IgD-negative memory B cell (primary cell): Measurements from ENCODE around the gene TECPR2. TPM values are rescaled to one million over a fixed set of nuclear protein-coding genes. Genes with fewer than 3 reads are reported as not detected.
"Not testable (repeated sequence)": the region's sequence is repeated elsewhere in the genome, so short reads cannot be mapped to it uniquely, and the experiment has no call there.

Experiments
- H3K27ac Mint-ChIP-seq, 3 donors: one replicate each; pipeline ENCODE4 v1.8.0; 2020 to 2022; ENCODE audit warnings: mild to moderate bottlenecking in 3 of 3, mixed read lengths in 3 of 3, moderate library complexity in 1 of 3
- H3K27me3 Mint-ChIP-seq: one replicate; pipeline ENCODE4 v1.8.0; 2021; ENCODE audit warnings: mixed read lengths
- H3K36me3 Mint-ChIP-seq: one replicate; pipeline ENCODE4 v1.8.0; 2020; ENCODE audit warnings: mild to moderate bottlenecking, mixed read lengths
- H3K4me1 Mint-ChIP-seq, 3 donors: one replicate each; pipeline ENCODE4 v1.8.0; 2020 to 2022; ENCODE audit warnings: mixed read lengths in 3 of 3, mild to moderate bottlenecking in 1 of 3
- H3K4me3 Mint-ChIP-seq, 4 donors: one replicate each; pipeline ENCODE4 v1.8.0; 2020 to 2022; ENCODE audit warnings: mild to moderate bottlenecking in 4 of 4, mixed read lengths in 4 of 4, moderate library complexity in 3 of 4
- H3K9me3 Mint-ChIP-seq, 3 donors: one replicate each; pipeline ENCODE4 v1.8.0; 2020 to 2021; ENCODE audit warnings: mixed read lengths in 3 of 3, mild to moderate bottlenecking in 1 of 3
- polyA plus RNA-seq: library from polyadenylated mRNA; unstranded; fragments of 300-500 nt; fragmentation: Illumina TruSeq; gene quantifications from one replicate; pipeline ENCODE4 v1.2.3, GENCODE V29; 2021

The TECPR2 gene
- polyA plus RNA-seq, 1 donor from 2014 or later = 3.2 TPM

DNA sequence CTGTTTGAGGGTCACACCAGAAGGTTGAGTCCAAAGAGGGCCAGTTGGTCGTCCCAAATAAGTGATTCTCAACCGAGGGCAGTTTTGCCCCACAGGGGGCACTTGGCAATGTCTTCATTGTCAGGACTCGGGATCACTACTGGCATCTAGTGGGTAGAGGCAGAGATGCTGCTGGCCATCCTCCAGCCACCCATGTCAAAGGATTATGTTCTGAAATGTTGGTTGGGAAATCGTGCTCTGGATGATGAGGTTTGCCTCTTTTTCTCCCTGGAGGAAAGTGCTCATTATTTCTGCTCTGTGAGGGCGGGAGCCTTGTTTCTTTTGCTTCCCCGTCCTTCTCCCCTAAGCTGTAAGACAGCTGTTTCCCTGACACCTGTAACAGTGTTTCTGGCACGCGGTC is 39.6 kb upstream of the TECPR2 start:
- no peaks in the 10 kb centered on the region for H3K36me3 Mint-ChIP-seq
- no peaks in the 10 kb centered on the region for H3K27me3 Mint-ChIP-seq
- H3K4me3 Mint-ChIP-seq = peak overlapping the region in 2 of 4 donors; percentile 54 to 85
- H3K9me3 Mint-ChIP-seq = no peaks in the 10 kb centered on the region
- peaks cover 18 to 28% (median 24%) of the 10 kb centered on the region in 3 donors for H3K4me1 Mint-ChIP-seq
- peak overlapping the region in 2 of 3 donors; percentile 40 to 79 for H3K27ac Mint-ChIP-seq

DNA sequence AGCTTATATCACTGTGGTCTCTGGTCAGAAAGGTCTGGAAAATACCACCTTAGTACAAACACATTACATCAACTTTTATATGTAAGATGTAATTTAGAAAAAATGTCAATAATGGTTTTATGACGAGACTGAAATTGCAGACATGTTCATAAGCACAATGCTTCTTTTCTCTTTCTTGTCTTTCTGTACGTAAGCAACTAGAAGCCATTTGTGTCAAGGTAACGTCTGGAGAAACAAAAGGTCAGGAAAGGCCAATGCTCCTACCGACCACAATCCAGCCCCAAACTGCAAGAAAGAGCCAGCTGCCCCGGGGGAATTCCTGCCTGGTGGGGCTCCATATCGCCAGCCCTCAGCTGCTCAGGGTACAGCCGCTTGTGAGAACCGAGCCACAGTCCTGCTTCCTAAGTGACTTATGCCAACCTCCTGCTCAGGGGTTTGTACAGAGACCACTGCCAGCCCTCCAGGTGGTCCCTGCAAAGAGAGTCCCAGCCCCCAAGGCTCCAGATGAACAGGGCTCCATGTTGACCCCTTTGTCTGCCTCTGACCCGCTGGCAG is 36.9 kb upstream of the TECPR2 start:
- no peaks in the 10 kb centered on the region for H3K9me3 Mint-ChIP-seq
- H3K4me1 Mint-ChIP-seq = peaks cover 8 to 15% (median 12%) of the 10 kb centered on the region in 3 donors
- H3K27ac Mint-ChIP-seq = no peak overlapping the region
- no peaks in the 10 kb centered on the region for H3K27me3 Mint-ChIP-seq
- no peaks in the 10 kb centered on the region for H3K36me3 Mint-ChIP-seq
- no peak overlapping the region for H3K4me3 Mint-ChIP-seq

DNA sequence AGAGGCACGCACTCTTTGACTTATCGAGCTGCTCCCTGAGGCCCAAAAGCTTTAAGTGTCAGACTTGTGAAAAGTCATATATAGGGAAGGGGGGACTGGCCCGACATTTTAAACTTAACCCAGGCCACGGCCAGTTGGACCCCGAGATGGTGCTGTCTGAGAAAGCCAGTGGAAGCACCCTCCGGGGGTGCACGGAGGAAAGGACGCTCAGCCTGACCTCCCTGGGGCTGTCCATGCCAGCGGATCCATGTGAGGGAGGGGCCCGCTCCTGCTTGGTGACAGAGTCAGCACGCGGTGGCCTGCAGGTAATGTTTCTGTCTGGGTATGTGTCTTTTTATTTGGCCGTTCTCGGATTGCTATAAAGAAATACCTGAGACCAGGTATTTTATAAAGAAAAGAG is 36.2 kb upstream of the TECPR2 start:
- Mint-ChIP-seq H3K4me1 (peaks cover 6 to 11% (median 7%) of the 10 kb centered on the region in 3 donors), H3K36me3 (peaks cover 1% of the 10 kb centered on the region), H3K27me3 (no peaks in the 10 kb centered on the region), H3K9me3 (no peaks in the 10 kb centered on the region), H3K4me3 (peak overlapping the region in 1 of 4 donors; percentile 43), H3K27ac (peak overlapping the region in 1 of 3 donors; percentile 7)

DNA sequence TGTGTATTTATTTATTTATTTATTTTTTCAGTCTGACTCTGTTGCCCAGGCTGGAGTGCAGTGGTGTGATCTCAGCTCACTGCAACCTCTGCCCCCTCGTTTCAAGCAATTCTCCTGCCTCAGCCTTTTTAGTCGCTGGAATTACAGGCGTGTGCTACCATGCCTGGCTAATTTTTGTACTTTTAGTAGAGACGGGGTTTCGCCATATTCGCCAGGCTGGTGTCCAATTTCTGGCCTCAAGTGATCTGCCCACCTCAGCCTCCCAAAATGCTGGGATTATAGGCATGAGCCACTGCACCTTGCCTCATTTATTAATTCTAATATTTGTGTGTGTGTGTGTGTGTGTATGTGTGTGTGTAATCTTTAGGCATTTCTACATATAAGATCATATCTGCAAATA is 33.4 kb upstream of the TECPR2 start:
- not testable (repeated sequence) for H3K36me3 Mint-ChIP-seq, H3K4me3 Mint-ChIP-seq, H3K27me3 Mint-ChIP-seq, H3K9me3 Mint-ChIP-seq, H3K27ac Mint-ChIP-seq, H3K4me1 Mint-ChIP-seq

DNA sequence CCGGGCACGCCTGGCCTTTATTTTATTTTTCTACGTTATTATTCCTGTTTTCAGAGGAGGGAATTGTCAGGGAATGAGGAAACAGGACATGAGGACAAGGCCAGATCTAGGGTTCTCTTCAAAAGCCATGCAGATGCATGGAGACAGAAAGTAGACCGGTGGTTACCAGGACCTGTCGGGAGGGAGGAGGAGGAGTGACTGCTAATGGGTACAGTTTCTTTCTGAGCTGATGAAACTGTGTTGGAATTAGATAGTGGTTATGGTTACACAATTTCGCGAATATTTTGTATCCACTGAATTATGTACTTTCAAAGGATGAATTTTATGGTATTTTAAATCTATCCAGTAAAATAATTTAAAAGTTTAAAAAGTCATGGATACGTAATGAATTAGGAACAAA is 31.9 kb upstream of the TECPR2 start:
- H3K27me3 Mint-ChIP-seq = no peaks in the 10 kb centered on the region
- no peaks in the 10 kb centered on the region for H3K9me3 Mint-ChIP-seq
- H3K4me1 Mint-ChIP-seq = peaks cover 0 to 3% (median 2%) of the 10 kb centered on the region in 3 donors
- H3K27ac Mint-ChIP-seq = no peak overlapping the region
- peaks cover 7% of the 10 kb centered on the region for H3K36me3 Mint-ChIP-seq
- H3K4me3 Mint-ChIP-seq = no peak overlapping the region

DNA sequence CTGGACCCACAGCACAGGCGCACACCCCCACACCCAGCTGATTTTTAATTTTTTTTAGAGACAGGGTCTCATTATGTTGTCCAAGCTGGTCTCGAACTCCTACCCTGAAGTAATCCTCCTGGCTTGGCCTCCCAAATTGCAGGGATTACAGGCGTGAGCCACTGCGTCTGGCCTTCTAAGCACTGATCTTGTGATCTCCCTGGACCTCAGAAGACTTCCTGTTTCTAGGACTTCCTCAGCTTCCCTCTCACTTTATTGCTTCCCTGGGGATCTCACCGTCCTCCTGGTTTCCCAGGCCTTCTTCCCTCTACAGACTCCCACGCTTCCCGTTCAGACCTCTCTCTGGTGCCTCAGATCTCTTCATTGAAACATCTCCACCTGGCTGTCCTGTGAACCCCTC is 29.4 kb upstream of the TECPR2 start:
- H3K4me1 Mint-ChIP-seq = peaks cover 0 to 3% (median 2%) of the 10 kb centered on the region in 3 donors
- peak overlapping the region in 1 of 3 donors; percentile 23 for H3K27ac Mint-ChIP-seq
- no peaks in the 10 kb centered on the region for H3K9me3 Mint-ChIP-seq
- no peak overlapping the region for H3K4me3 Mint-ChIP-seq
- H3K36me3 Mint-ChIP-seq = peaks cover 12% of the 10 kb centered on the region
- H3K27me3 Mint-ChIP-seq = no peaks in the 10 kb centered on the region

DNA sequence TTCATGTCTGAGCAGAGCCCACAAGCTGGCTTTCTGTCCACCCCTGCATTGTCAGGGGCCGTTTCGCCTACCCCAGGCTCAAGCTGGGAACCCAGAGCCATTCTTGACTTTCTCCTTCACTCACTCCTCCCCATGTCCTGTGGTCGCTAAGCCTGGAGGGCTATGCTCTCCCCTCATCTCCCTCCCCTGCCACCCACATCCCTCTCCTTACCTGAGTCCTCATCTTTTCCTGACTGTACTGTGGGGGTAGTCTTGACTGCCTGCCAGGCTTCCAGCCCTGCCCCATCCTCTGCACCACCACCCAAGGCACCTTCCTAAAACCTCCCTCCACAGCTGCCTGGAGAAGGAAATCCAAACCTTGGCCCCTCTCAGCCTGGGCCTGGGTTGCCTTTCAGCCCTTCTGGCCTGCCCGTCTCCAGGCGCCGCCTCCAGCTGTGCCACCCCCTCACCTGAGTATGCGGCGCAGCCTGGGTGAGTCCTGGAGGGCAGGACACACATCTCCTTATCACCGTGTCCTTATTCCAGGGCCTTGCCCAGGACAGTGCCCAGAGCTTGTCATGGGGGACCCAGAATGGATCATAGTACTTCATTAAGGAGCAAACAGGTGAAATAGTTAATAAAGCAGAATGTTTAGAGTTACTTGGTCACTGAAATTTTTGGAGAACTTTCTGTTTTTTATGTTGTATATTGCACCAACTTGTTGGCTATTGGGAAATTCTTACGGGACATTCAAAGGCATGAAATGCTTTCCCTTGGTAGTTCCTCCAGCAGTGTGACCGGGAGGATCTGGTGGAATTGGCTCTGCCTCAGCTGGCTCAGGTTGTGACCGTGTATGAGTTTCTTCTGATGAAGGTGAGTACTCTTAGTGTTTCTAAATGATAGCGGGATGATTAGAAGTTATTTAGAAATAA is 28.7 kb upstream of the TECPR2 start:
- Mint-ChIP-seq H3K4me3 (no peak overlapping the region), H3K36me3 (peaks cover 12% of the 10 kb centered on the region), H3K27ac (no peak overlapping the region), H3K27me3 (no peaks in the 10 kb centered on the region), H3K4me1 (peaks cover 0 to 5% (median 3%) of the 10 kb centered on the region in 3 donors), H3K9me3 (no peaks in the 10 kb centered on the region)

DNA sequence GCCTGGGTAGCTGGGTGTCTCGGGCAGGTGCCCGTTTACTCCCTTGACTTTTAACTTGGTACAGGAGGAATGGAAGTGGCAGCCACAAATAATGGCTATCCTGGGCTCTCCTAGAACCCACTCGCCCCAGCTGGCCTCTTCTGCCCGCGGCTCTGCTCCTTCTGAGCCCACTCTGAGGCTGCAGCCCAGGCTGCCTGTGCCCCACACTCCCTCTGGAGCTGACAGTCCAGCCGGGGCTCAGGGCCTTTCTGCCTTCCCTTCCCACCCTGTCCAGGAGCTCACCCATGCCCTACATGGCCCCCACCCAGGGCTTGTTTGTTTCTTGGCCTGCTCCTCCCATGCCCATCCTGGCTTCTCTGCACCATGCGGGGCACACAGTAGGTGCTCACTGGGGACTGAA is 27.6 kb upstream of the TECPR2 start:
- Mint-ChIP-seq H3K4me3 (no peak overlapping the region), H3K36me3 (peaks cover 12% of the 10 kb centered on the region), H3K27me3 (no peaks in the 10 kb centered on the region), H3K27ac (no peak overlapping the region), H3K9me3 (no peaks in the 10 kb centered on the region), H3K4me1 (peaks cover 0 to 5% (median 3%) of the 10 kb centered on the region in 3 donors)

DNA sequence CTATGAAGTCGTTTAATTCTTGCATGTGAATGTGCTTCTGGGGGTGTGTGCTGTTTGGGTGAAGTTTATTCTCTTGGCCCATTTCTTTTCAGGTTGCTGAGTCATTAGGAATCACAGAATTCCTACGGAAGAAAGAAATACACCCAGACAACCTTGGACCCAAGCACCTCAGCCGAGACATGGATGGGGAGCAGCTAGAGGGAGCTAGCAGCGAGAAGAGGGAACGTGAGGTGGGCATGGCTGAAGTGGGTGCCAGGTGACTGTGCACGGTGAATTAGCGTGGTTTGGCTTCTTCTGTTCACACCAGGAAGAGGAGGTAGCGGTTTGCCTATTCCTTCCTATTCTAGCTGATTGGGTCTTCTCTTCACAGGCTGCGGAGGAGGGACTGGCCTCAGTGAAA is 24.0 kb upstream of the TECPR2 start:
- Mint-ChIP-seq H3K27me3 (no peaks in the 10 kb centered on the region), H3K4me3 (no peak overlapping the region), H3K36me3 (peaks cover 11% of the 10 kb centered on the region), H3K9me3 (no peaks in the 10 kb centered on the region), H3K27ac (no peak overlapping the region), H3K4me1 (peaks cover 0 to 5% (median 0%) of the 10 kb centered on the region in 3 donors)

DNA sequence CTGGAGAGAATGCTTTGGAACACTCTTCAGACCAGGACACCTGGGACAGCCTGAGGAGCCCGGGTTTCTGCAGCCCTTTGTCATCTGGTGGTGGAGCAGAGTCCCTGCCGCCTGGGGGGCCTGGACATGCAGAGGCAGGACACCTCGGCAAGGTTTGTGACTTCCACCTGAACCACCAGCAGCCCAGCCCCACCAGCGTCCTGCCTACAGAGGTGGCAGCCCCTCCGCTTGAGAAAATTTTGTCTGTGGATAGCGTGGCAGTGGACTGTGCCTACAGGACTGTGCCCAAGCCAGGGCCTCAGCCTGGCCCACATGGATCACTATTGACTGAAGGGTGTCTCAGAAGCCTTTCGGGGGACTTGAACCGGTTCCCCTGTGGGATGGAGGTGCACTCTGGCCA is 21.2 kb upstream of the TECPR2 start:
- Mint-ChIP-seq H3K27me3 (no peaks in the 10 kb centered on the region), H3K36me3 (peaks cover 8% of the 10 kb centered on the region), H3K9me3 (no peaks in the 10 kb centered on the region), H3K4me1 (peaks cover 0 to 4% (median 0%) of the 10 kb centered on the region in 3 donors), H3K4me3 (no peak overlapping the region), H3K27ac (no peak overlapping the region)

DNA sequence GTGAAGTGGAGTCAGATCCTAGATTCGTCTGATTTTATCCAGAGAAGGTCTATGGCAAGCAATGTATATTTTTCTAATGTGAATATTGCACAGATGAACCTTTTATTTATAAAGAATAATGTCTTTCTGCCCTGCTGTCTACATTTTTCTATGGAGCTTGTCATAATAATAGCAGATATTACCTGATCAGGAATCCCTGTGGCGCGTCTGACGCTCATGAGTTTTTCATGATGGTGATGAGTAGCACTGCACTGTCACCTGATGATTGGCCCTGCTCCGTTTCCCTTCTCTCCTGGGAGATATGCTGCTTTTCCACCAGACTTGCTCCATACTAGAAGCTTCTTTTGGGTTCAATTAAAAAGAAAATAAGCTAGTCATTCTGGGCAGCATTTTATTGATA is 20.5 kb upstream of the TECPR2 start:
- H3K4me1 Mint-ChIP-seq = peaks cover 0 to 4% (median 0%) of the 10 kb centered on the region in 3 donors
- no peaks in the 10 kb centered on the region for H3K27me3 Mint-ChIP-seq
- no peak overlapping the region for H3K4me3 Mint-ChIP-seq
- H3K9me3 Mint-ChIP-seq = no peaks in the 10 kb centered on the region
- H3K27ac Mint-ChIP-seq = no peak overlapping the region
- peaks cover 8% of the 10 kb centered on the region for H3K36me3 Mint-ChIP-seq

DNA sequence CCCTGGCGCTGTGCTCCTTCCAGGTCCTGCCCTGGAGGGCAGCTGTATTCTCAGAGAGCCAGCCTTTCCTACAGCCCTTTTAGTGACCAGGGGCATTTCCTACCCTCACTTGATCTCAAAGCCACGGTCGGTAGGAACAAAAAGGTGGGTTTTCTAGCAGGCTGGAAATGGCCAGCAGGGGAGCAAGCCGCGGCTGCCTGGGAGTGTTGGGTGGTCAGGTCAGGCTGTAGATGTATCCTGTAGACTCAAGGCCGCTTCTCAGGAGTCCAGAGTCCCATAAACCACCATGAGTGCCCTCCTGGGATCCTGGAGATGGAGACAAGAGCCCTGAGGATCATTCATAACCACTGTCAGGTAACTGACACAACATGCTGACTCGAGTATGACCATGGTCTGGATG is 18.7 kb upstream of the TECPR2 start:
- H3K4me1 Mint-ChIP-seq = no peaks in the 10 kb centered on the region
- peaks cover 3% of the 10 kb centered on the region for H3K36me3 Mint-ChIP-seq
- H3K4me3 Mint-ChIP-seq = no peak overlapping the region
- no peaks in the 10 kb centered on the region for H3K27me3 Mint-ChIP-seq
- H3K9me3 Mint-ChIP-seq = no peaks in the 10 kb centered on the region
- H3K27ac Mint-ChIP-seq = peak overlapping the region in 1 of 3 donors; percentile 27

DNA sequence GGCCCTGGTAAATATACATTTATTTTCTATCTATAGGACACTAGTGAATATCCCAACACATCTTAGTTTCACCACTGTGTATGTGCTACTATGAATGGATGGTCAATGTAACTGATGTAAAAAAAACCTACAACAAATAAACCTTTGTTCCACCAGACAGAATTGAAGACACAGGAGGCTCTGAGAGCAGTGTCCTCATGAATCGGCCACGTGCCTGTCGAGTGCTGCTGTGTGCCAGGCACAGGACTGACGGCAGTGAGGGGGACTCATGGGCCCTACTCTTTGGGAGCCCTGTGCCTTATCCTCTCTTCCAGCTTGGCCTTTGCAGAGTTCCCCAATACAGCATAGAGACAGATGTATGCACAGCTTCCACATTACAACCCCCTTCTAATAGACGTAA is 18.3 kb upstream of the TECPR2 start:
- Mint-ChIP-seq H3K4me1 (no peaks in the 10 kb centered on the region), H3K27ac (peak overlapping the region in 1 of 3 donors; percentile 27), H3K9me3 (no peaks in the 10 kb centered on the region), H3K4me3 (peak overlapping the region in 2 of 4 donors; percentile 17 to 28), H3K27me3 (no peaks in the 10 kb centered on the region), H3K36me3 (peaks cover 3% of the 10 kb centered on the region)

DNA sequence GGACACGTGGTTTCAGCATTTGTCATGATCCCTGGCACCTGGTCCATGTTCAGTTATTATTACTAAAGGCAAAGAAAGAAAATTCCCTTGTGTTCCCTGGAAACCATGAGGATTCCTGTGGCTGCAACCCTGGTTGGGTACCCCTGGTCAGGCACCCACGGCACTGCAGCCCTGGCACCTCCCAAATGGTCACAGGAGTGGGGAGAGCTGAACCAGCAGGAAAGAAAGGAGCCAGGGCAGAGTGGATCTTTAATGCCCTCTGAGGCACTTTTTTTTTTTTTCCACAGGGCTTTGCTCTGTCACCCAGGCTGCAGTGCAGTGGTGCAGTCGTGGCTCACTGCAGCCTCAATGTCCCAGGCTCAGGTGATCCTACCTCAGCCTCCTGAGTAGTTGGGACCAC is 17.5 kb upstream of the TECPR2 start:
- Mint-ChIP-seq H3K36me3 (peaks cover 7% of the 10 kb centered on the region), H3K27me3 (no peaks in the 10 kb centered on the region), H3K27ac (no peak overlapping the region), H3K9me3 (no peaks in the 10 kb centered on the region), H3K4me3 (no peak overlapping the region), H3K4me1 (no peaks in the 10 kb centered on the region)

DNA sequence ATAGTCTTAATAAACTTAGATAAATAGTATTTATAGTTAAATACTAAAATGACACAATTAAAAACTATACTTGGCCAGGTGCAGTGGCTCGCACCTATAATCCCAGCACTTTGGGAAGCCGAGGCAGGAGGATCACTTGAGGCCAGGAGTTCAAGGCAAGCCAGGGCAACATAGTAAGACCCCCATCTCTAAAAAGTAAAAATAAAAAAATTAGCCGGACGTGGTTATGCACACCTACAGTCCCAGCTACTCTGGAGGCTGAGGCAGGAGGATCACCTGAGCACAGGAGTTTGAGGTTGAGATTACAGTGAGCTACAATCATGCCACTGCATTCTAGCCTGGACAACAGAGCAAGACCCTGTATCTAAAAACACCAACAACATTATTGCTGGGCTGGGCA is 16.1 kb upstream of the TECPR2 start:
- Mint-ChIP-seq H3K4me3 (no peak overlapping the region), H3K27ac (no peak overlapping the region), H3K4me1 (no peaks in the 10 kb centered on the region), H3K9me3 (no peaks in the 10 kb centered on the region), H3K27me3 (no peaks in the 10 kb centered on the region), H3K36me3 (peaks cover 6% of the 10 kb centered on the region)

DNA sequence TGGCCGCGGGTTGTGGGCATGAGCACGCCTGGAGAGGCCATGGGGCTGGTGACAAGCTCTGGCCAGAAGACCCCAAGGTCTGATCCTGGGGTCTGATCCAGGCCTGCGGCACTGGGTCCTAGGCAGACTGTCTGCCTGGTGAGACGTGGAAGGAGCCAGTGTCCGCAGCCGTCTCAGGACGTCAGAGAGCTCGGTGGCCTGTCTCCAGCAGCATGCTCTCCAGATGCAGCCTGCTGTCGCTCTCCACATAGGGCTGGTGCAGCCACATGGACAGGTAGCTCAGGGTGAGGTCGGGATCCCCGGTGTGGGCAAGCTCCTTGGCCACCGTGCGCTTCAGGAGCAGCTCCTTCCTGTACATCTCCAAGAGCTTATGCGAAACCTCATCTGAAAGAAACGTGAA is 14.4 kb upstream of the TECPR2 start:
- Mint-ChIP-seq H3K27ac (no peak overlapping the region), H3K36me3 (peaks cover 6% of the 10 kb centered on the region), H3K4me3 (no peak overlapping the region), H3K4me1 (no peaks in the 10 kb centered on the region), H3K27me3 (no peaks in the 10 kb centered on the region), H3K9me3 (no peaks in the 10 kb centered on the region)
